Stomach (tissue), 4 donors: Measurements from ENCODE around the gene ANKRD42.

Source experiments
- CTCF ChIP-seq, 7 experiments: fragments of 450-650 bp in 4 of 7; fragments of 200-600 bp in 3 of 7; sonication (generic) in 3 of 7; IDR thresholded peaks; one replicate each; pipeline ENCODE4 v1.5.1; 2016 to 2019; ENCODE audit warnings: antibody characterized with exemption in 7 of 7, control low read depth in 2 of 7, mild to moderate bottlenecking in 1 of 7
- EP300 ChIP-seq: sonication (generic); formaldehyde crosslinking; IDR thresholded peaks from one replicate; pipeline ENCODE4 v1.6.1; 2017; ENCODE audit warnings: antibody characterized with exemption
- POLR2A ChIP-seq, 4 donors: fragments of 450-650 bp; IDR thresholded peaks; one replicate each; pipeline ENCODE4 v1.6.1; 2016; ENCODE audit warnings: antibody characterized with exemption in 4 of 4, control low read depth in 2 of 4, mild to moderate bottlenecking in 1 of 4, moderate library complexity in 1 of 4
- POLR2AphosphoS5 ChIP-seq, 3 donors: sonication (generic); formaldehyde crosslinking; IDR thresholded peaks; one replicate each; pipeline ENCODE4 v1.6.1; 2016; ENCODE audit warnings: antibody characterized with exemption in 3 of 3

GRCh38 chr11:83174008-83174407, 19.5 kb upstream of the ANKRD42 start:
- TF ChIP-seq POLR2AphosphoS5 (IDR thresholded peaks at IDR 0.05) (no peak), CTCF (IDR thresholded peaks at IDR 0.05) (no peak), POLR2A (IDR thresholded peaks at IDR 0.05) (no peak), EP300 (no peak)
